Keratinocyte (primary cell): ENCODE measurements around the gene FREM3. TPM values are rescaled to one million over a fixed set of nuclear protein-coding genes. Genes with fewer than 3 reads are reported as not detected.

Experiments used
- DNase-seq: peaks from one replicate; pipeline ENCODE4 v3.0.0-alpha.2; 2011; ENCODE audit warnings: low read depth, missing footprints, low spot score
- FAIRE-seq: peaks from 2 replicates; lab custom pipeline; 2011; peaks lifted over from hg19 to GRCh38; lab: Jason Lieb, UNC
- H2AFZ ChIP-seq: 2 replicates; pipeline ENCODE4 v1.6.0; 2012; ENCODE audit warnings: low read length, control low read depth, inconsistent platforms; ENCODE audit not compliant: control insufficient read depth
- H3K27ac ChIP-seq: 2 replicates; pipeline ENCODE4 v1.5.1; 2011; ENCODE audit warnings: low read length; ENCODE audit not compliant: control insufficient read depth, insufficient read depth
- H3K27me3 ChIP-seq: 3 replicates; pipeline ENCODE4 v1.6.0; 2011; ENCODE audit warnings: low read length; ENCODE audit not compliant: control insufficient read depth, insufficient read depth; ENCODE audit errors: extremely low read depth
- H3K36me3 ChIP-seq, 2 experiments: 2 replicates in 1 of 2; 3 replicates in 1 of 2; pipeline ENCODE4 v1.5.1; 2011; ENCODE audit warnings: low read length in 2 of 2, mild to moderate bottlenecking in 1 of 2; ENCODE audit not compliant: control insufficient read depth in 2 of 2, insufficient read depth in 2 of 2; ENCODE audit errors: extremely low read depth in 1 of 2
- H3K4me1 ChIP-seq: 3 replicates; pipeline ENCODE4 v1.5.1; 2011; ENCODE audit warnings: low read length; ENCODE audit not compliant: control insufficient read depth, insufficient read depth; ENCODE audit errors: extremely low read depth
- H3K4me2 ChIP-seq: 3 replicates; pipeline ENCODE4 v1.6.0; 2011; ENCODE audit warnings: low read depth, low read length; ENCODE audit not compliant: control insufficient read depth, insufficient read depth; ENCODE audit errors: extremely low read depth
- H3K4me3 ChIP-seq, 3 experiments: fragments of 200-600 bp in 1 of 3; sonication (generic) in 1 of 3; 2 replicates in 2 of 3; 3 replicates in 1 of 3; pipeline ENCODE4 v1.5.1; 2011 to 2016; ENCODE audit warnings: low read length in 3 of 3, mild to moderate bottlenecking in 3 of 3, control low read depth in 2 of 3, inconsistent platforms in 1 of 3, low read depth in 1 of 3, mixed read lengths in 1 of 3, mixed run types in 1 of 3, moderate library complexity in 1 of 3; ENCODE audit not compliant: control insufficient read depth in 2 of 3, insufficient read depth in 2 of 3; ENCODE audit errors: extremely low read depth in 1 of 3
- H3K79me2 ChIP-seq: 2 replicates; pipeline ENCODE4 v1.6.0; 2012; ENCODE audit warnings: low read length; ENCODE audit not compliant: control insufficient read depth, insufficient read depth
- H3K9ac ChIP-seq: 3 replicates; pipeline ENCODE4 v1.6.0; 2011; ENCODE audit warnings: low read length; ENCODE audit not compliant: control insufficient read depth, insufficient read depth; ENCODE audit errors: extremely low read depth
- H3K9me1 ChIP-seq: 3 replicates; pipeline ENCODE4 v1.6.0; 2011; ENCODE audit warnings: low read length; ENCODE audit not compliant: control insufficient read depth, insufficient read depth; ENCODE audit errors: extremely low read depth
- H3K9me3 ChIP-seq: 2 replicates; pipeline ENCODE4 v1.5.1; 2012; ENCODE audit warnings: low read depth, low read length; ENCODE audit not compliant: control insufficient read depth
- H4K20me1 ChIP-seq: 3 replicates; pipeline ENCODE4 v1.6.0; 2011; ENCODE audit warnings: low read length; ENCODE audit not compliant: control insufficient read depth, insufficient read depth; ENCODE audit errors: extremely low read depth
- EZH2 ChIP-seq: IDR thresholded peaks from one replicate; pipeline ENCODE4 v1.6.1; 2012; ENCODE audit warnings: inconsistent platforms, mild to moderate bottlenecking, low read length, moderate library complexity
- dilution Hi-C: fragments of 300-500 bp; cut with MboI; formaldehyde crosslinking; loops from one replicate; pipeline ENCODE4 v1.7.0; 2020; ENCODE audit warnings: low sequenced_read_pairs; ENCODE audit not compliant: extremely low pct_ligation_motif_present
- polyA plus RNA-seq, 5 experiments: library from polyadenylated mRNA; depleted of rRNA in 3 of 5; stranded (reverse) in 3 of 5; stranded (forward) in 1 of 5; unstranded in 1 of 5; fragments of >200 nt; gene quantifications; 1 replicate in 1 of 5; 2 replicates in 3 of 5; 3 replicates in 1 of 5; pipeline versions ENCODE4 v1.2.1 to v1.2.3, GENCODE V29; 2011 to 2012; ENCODE audit warnings: missing spikeins in 2 of 5, low read depth in 1 of 5, low replicate concordance in 1 of 5
- TF ChIP-seq, protein P1 (sequence below), 3 experiments: IDR thresholded peaks in 1 of 3; conservative IDR thresholded peaks in 1 of 3; optimal IDR thresholded peaks in 1 of 3; 2 replicates in 2 of 3; 3 replicates in 1 of 3; pipeline versions ENCODE3 to v1.5.1; 2011; ENCODE audit warnings: low read length in 3 of 3, mild to moderate bottlenecking in 3 of 3, moderate library complexity in 2 of 3, control low read depth in 1 of 3, inconsistent platforms in 1 of 3; ENCODE audit not compliant: insufficient read depth in 2 of 3; ENCODE audit errors: extremely low read depth in 1 of 3

The FREM3 gene
- polyA plus RNA-seq, 1 donor (not counting 4 experiments of a cell fraction or from before 2014, with no cell fraction given), result not detected

DNA sequence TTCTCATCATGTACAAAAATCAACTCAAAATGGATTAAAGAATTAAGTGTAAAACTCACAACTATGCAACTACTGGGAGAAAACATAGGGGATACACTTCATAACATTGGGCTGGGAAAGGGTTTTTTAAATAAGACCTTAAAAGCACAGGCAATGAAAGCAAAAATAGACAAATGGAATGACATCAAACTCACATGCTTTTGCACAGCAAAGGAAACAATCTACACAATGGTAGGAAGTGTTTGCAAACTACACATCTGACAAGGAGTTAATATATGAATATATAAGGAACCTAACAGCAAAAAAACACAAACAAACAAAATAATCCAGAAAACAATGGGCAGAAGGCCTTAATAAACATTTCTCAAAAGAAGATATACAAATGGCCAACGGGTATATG is 57.9 kb downstream of the FREM3 start:
- Histone ChIP-seq H3K9ac (no peak overlapping the region), H3K9me3 (no peaks in the 10 kb centered on the region), H3K4me1 (no peaks in the 10 kb centered on the region), H3K4me2 (no peak overlapping the region), H3K4me3 (no peak overlapping the region), H3K36me3 (no peaks in the 10 kb centered on the region), H3K9me1 (no peaks in the 10 kb centered on the region), H3K79me2 (no peaks in the 10 kb centered on the region), H3K27me3 (no peaks in the 10 kb centered on the region), H3K27ac (no peak overlapping the region), H4K20me1 (no peaks in the 10 kb centered on the region), H2AFZ (no peak overlapping the region)
- TF ChIP-seq, protein P1, sequence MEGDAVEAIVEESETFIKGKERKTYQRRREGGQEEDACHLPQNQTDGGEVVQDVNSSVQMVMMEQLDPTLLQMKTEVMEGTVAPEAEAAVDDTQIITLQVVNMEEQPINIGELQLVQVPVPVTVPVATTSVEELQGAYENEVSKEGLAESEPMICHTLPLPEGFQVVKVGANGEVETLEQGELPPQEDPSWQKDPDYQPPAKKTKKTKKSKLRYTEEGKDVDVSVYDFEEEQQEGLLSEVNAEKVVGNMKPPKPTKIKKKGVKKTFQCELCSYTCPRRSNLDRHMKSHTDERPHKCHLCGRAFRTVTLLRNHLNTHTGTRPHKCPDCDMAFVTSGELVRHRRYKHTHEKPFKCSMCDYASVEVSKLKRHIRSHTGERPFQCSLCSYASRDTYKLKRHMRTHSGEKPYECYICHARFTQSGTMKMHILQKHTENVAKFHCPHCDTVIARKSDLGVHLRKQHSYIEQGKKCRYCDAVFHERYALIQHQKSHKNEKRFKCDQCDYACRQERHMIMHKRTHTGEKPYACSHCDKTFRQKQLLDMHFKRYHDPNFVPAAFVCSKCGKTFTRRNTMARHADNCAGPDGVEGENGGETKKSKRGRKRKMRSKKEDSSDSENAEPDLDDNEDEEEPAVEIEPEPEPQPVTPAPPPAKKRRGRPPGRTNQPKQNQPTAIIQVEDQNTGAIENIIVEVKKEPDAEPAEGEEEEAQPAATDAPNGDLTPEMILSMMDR (optimal IDR thresholded peaks at IDR 0.05 in 1 of 3, IDR thresholded peaks at IDR 0.05 in 1 of 3, conservative IDR thresholded peaks at IDR 0.05 in 1 of 3; ENCODE audit: extremely low read depth in 1 of 3, insufficient read depth in 2 of 3, low read length in 3 of 3), result no peak
- no peak for TF ChIP-seq EZH2
- FAIRE-seq, result no peak
- dilution Hi-C loops, result no loop called here
- no peak for DNase-seq

DNA sequence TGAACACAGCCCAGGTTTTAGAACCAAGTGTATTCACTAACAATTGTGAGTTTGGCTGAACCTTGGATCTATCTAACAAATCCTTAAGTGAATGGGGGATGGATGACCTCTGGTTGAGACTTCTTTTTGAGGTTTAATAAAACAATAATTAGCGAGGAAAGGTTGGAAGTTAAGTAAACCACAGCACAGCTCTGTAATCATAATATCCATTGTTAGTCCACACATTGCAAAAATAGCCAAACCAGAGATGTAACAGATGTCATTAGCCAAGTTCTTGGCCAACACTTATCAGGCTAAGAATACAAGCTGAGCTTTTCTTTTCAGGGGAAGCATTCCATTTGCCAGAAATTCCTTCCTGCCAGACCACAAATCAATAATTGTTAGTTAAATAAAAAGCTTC is 59.1 kb downstream of the FREM3 start:
- Histone ChIP-seq H3K27ac (no peak overlapping the region), H3K9me3 (no peaks in the 10 kb centered on the region), H3K4me2 (no peak overlapping the region), H2AFZ (no peak overlapping the region), H3K79me2 (no peaks in the 10 kb centered on the region), H4K20me1 (no peaks in the 10 kb centered on the region), H3K9ac (no peak overlapping the region), H3K36me3 (no peaks in the 10 kb centered on the region), H3K27me3 (no peaks in the 10 kb centered on the region), H3K9me1 (no peaks in the 10 kb centered on the region), H3K4me3 (no peak overlapping the region), H3K4me1 (no peaks in the 10 kb centered on the region)
- no peak for FAIRE-seq
- no peak for DNase-seq
- dilution Hi-C loops, result no loop called here
- TF ChIP-seq EZH2, result no peak
- TF ChIP-seq, protein P1 (optimal IDR thresholded peaks at IDR 0.05 in 1 of 3, IDR thresholded peaks at IDR 0.05 in 1 of 3, conservative IDR thresholded peaks at IDR 0.05 in 1 of 3; ENCODE audit: extremely low read depth in 1 of 3, insufficient read depth in 2 of 3, low read length in 3 of 3), result no peak
